GM19395 (cell line): ENCODE measurements around the gene LRIT1.

Source experiments
- ATAC-seq: cut with Tn5 transposase; IDR thresholded peaks from one replicate; pipeline ENCODE4 v1.9.1; 2021; ENCODE audit warnings: mild to moderate bottlenecking, moderate library complexity; ENCODE audit not compliant: unreplicated experiment

The LRIT1 gene

GRCh38 chr10:84254552-84255478, 13.5 kb upstream of the LRIT1 start:
- no peak for ATAC-seq

GRCh38 chr10:84248794-84249193, 7.4 kb upstream of the LRIT1 start:
- ATAC-seq: no peak

GRCh38 chr10:84247496-84247895, 6.2 kb upstream of the LRIT1 start:
- ATAC-seq: no peak

GRCh38 chr10:84244651-84245270, 3.4 kb upstream of the LRIT1 start, which contains the start of gene RGR:
TSS of gene RGR (plus strand) at chr10:84245053. CDS start at chr10:84245091, 38 bp downstream.
- ATAC-seq: no peak

- ATAC-seq: no peak
Observed at GRCh38 chr10:84243759-84244158, 2.4 kb upstream of the LRIT1 start.

- no peak for ATAC-seq
Observed at GRCh38 chr10:84238909-84239308, 2.4 kb downstream of the LRIT1 start.

- ATAC-seq: no peak
Observed at GRCh38 chr10:84237199-84238051, 3.9 kb downstream of the LRIT1 start.

GRCh38 chr10:84236807-84237198, 4.5 kb downstream of the LRIT1 start:
- ATAC-seq: no peak

GRCh38 chr10:84235096-84235495, 6.2 kb downstream of the LRIT1 start:
- no peak for ATAC-seq

GRCh38 chr10:84234479-84234878, 6.9 kb downstream of the LRIT1 start:
- ATAC-seq: no peak

- no peak for ATAC-seq
Observed at GRCh38 chr10:84233940-84234339, 7.4 kb downstream of the LRIT1 start.

GRCh38 chr10:84232376-84232775, 9.0 kb downstream of the LRIT1 start:
- ATAC-seq: no peak

- ATAC-seq: no peak
Observed at GRCh38 chr10:84230359-84230758, 11.0 kb downstream of the LRIT1 start.

GRCh38 chr10:84227810-84228209, 13.5 kb downstream of the LRIT1 start:
- ATAC-seq: no peak

- ATAC-seq: no peak
Observed at GRCh38 chr10:84226616-84227015, 14.7 kb downstream of the LRIT1 start.

GRCh38 chr10:84225427-84226173, 15.7 kb downstream of the LRIT1 start, which contains the start of gene LRIT2:
TSS of gene LRIT2 (minus strand) at chr10:84225544. CDS start at chr10:84225520, 24 bp downstream.
- no peak for ATAC-seq

- ATAC-seq: no peak
Observed at GRCh38 chr10:84224411-84225028, 16.8 kb downstream of the LRIT1 start.

- ATAC-seq: no peak
Observed at GRCh38 chr10:84221916-84222315, 19.4 kb downstream of the LRIT1 start.

GRCh38 chr10:84217746-84218145, 23.6 kb downstream of the LRIT1 start:
- no peak for ATAC-seq

GRCh38 chr10:84216834-84217233, 24.5 kb downstream of the LRIT1 start:
- ATAC-seq: no peak
